SK-N-SH treated with all-trans-retinoic acid at 6 μM for 48 hours (cell line): ENCODE measurements around the gene MLPH.

Experiments used
- CREB5 ChIP-seq: fragments of 250-450 bp; sonication (Bioruptor Pico); IDR thresholded peaks from 2 replicates; pipeline ENCODE4 v1.5.1; 2020; ENCODE audit warnings: low read depth, mild to moderate bottlenecking, moderate library complexity
- PATZ1 ChIP-seq: fragments of 250-450 bp; sonication (Bioruptor Pico); IDR thresholded peaks from 2 replicates; pipeline ENCODE4 v1.8.0; 2020; ENCODE audit warnings: mild to moderate bottlenecking, moderate library complexity, borderline replicate concordance
- POU6F1 ChIP-seq: fragments of 250-450 bp; sonication (Bioruptor Pico); IDR thresholded peaks from 2 replicates; pipeline ENCODE4 v1.8.0; 2021; ENCODE audit warnings: low read depth, mild to moderate bottlenecking, moderate library complexity, borderline replicate concordance
- RARB ChIP-seq: fragments of 250-450 bp; sonication (Bioruptor Pico); IDR thresholded peaks from 2 replicates; pipeline ENCODE4 v1.8.0; 2021; ENCODE audit warnings: mild to moderate bottlenecking, moderate library complexity
- ZFP30 ChIP-seq: fragments of 450-650 bp; formaldehyde crosslinking; IDR thresholded peaks from 2 replicates; pipeline ENCODE4 v1.5.0; 2022; ENCODE audit warnings: mild to moderate bottlenecking, moderate library complexity

- no peak for TF ChIP-seq POU6F1 (CRISPR knock-in tag)
- TF ChIP-seq PATZ1, result no peak
- TF ChIP-seq ZFP30 (CRISPR knock-in tag), result no peak
- TF ChIP-seq CREB5 (CRISPR knock-in tag), result no peak
- no peak for TF ChIP-seq RARB (CRISPR knock-in tag)
Measured at GRCh38 chr2:237592425-237592980, 105.5 kb downstream of the MLPH start.
